Type B pancreatic cell (in vitro differentiated cells): ENCODE results near the gene PPP1R13L. TPM values are rescaled to one million over a fixed set of nuclear protein-coding genes. Genes with fewer than 3 reads are reported as not detected.

Experiments
- DNase-seq: peaks from one replicate; pipeline ENCODE4 v3.0.0; 2021; ENCODE audit warnings: mixed read lengths; ENCODE audit not compliant: unreplicated experiment; ENCODE audit errors: extremely low spot score
- H3K27ac Mint-ChIP-seq: 2 replicates; pipeline ENCODE4 v1.8.0; 2021; ENCODE audit warnings: mild to moderate bottlenecking, mixed read lengths
- H3K27me3 Mint-ChIP-seq: 2 replicates; pipeline ENCODE4 v1.8.0; 2021; ENCODE audit warnings: mixed read lengths
- H3K36me3 Mint-ChIP-seq: 2 replicates; pipeline ENCODE4 v1.8.0; 2021; ENCODE audit warnings: mixed read lengths
- H3K4me1 Mint-ChIP-seq: one replicate; pipeline ENCODE4 v1.8.0; 2021; ENCODE audit warnings: mixed read lengths; ENCODE audit not compliant: unreplicated experiment
- H3K4me3 Mint-ChIP-seq: 2 replicates; pipeline ENCODE4 v1.8.0; 2021; ENCODE audit warnings: mild to moderate bottlenecking, mixed read lengths
- H3K9me3 Mint-ChIP-seq: 2 replicates; pipeline ENCODE4 v1.8.0; 2021; ENCODE audit warnings: mixed read lengths
- CTCF ChIP-seq: fragments of 200-600 bp; sonication (generic); conservative IDR thresholded peaks from 2 replicates; pipeline ENCODE4 v1.5.0; 2021; ENCODE audit warnings: antibody characterized with exemption, mild to moderate bottlenecking
- total RNA-seq: library from RNA; stranded (reverse); gene quantifications from 2 replicates; pipeline ENCODE4 v1.2.1, GENCODE V29; 2021; ENCODE audit warnings: low replicate concordance

PPP1R13L gene
- total RNA-seq, 1 donor from 2014 or later: 38.6 TPM

GRCh38 chr19:45428384-45429231, 23.7 kb upstream of the PPP1R13L start:
- peaks cover 12% of the 10 kb centered on the region for H3K4me1 Mint-ChIP-seq
- peak; percentile 61 for TF ChIP-seq CTCF
- peaks cover 11% of the 10 kb centered on the region for H3K27me3 Mint-ChIP-seq
- DNase-seq: no peak
- no peaks in the 10 kb centered on the region for H3K36me3 Mint-ChIP-seq
- no peaks in the 10 kb centered on the region for H3K9me3 Mint-ChIP-seq
- no peak overlapping the region for H3K27ac Mint-ChIP-seq
- peak overlapping the region; percentile 86 for H3K4me3 Mint-ChIP-seq

GRCh38 chr19:45424191-45425058, 19.6 kb upstream of the PPP1R13L start:
- H3K9me3 Mint-ChIP-seq: no peaks in the 10 kb centered on the region
- no peaks in the 10 kb centered on the region for H3K36me3 Mint-ChIP-seq
- H3K4me1 Mint-ChIP-seq: peaks cover 27% of the 10 kb centered on the region
- no peak for DNase-seq
- peaks cover 8% of the 10 kb centered on the region for H3K27me3 Mint-ChIP-seq
- peak overlapping the region; percentile 95 for H3K27ac Mint-ChIP-seq
- H3K4me3 Mint-ChIP-seq: peak overlapping the region; percentile 96
- no peak for TF ChIP-seq CTCF

- H3K27ac Mint-ChIP-seq: peak within 1 kb of the TSS; percentile 95
- no peaks in the 10 kb centered on the region for H3K36me3 Mint-ChIP-seq
- no peak for TF ChIP-seq CTCF
- peak; percentile 96 for DNase-seq
- no peaks in the 10 kb centered on the region for H3K9me3 Mint-ChIP-seq
- peaks cover 27% of the 10 kb centered on the region for H3K4me1 Mint-ChIP-seq
- H3K27me3 Mint-ChIP-seq: peaks cover 8% of the 10 kb centered on the region
- peak within 1 kb of the TSS; percentile 96 for H3K4me3 Mint-ChIP-seq
These were observed 18.8 kb upstream of the PPP1R13L start, which contains the start of gene ERCC1 for GRCh38 chr19:45423589-45424190. Gene ERCC1 (minus strand): TSS chr19:45423917. CDS start chr19:45423374, 543 bp downstream.

- no peak for TF ChIP-seq CTCF
- Mint-ChIP-seq H3K4me1 (peaks cover 24% of the 10 kb centered on the region), H3K4me3 (peak overlapping the region; percentile 96), H3K36me3 (no peaks in the 10 kb centered on the region), H3K27me3 (peaks cover 4% of the 10 kb centered on the region), H3K27ac (peak overlapping the region; percentile 95), H3K9me3 (no peaks in the 10 kb centered on the region)
- DNase-seq: no peak
These were observed 18.2 kb upstream of the PPP1R13L start for GRCh38 chr19:45423033-45423588.

GRCh38 chr19:45421947-45422498, 17.2 kb upstream of the PPP1R13L start:
- no peak for TF ChIP-seq CTCF
- Mint-ChIP-seq H3K4me1 (peaks cover 24% of the 10 kb centered on the region), H3K27me3 (no peaks in the 10 kb centered on the region), H3K4me3 (peak overlapping the region; percentile 38), H3K36me3 (no peaks in the 10 kb centered on the region), H3K9me3 (no peaks in the 10 kb centered on the region), H3K27ac (no peak overlapping the region)
- no peak for DNase-seq
